ENCODE data around the gene UBE2H.
"Not testable (repeated sequence)": the region's sequence is repeated elsewhere in the genome, so short reads cannot be mapped to it uniquely, and the experiment has no call there.

UBE2H gene

GRCh38 chr7:129952653-129953560 lies at the start of gene UBE2H:
TSS of gene UBE2H (minus strand) at chr7:129952960. CDS start at chr7:129952555, 405 bp downstream.
- H3K4me3 ChIP-seq (ENCODE audit: low read depth, low read length) = peak within 1 kb of the TSS; percentile 88
- peak; percentile 74 for DNase-seq (ENCODE audit: low read depth)

- DNase-seq (ENCODE audit: low read depth) = no peak
- no peak overlapping the region for H3K4me3 ChIP-seq (ENCODE audit: low read depth, low read length)
These were observed 45.7 kb upstream of the UBE2H start for GRCh38 chr7:129998446-129998845.

- DNase-seq (ENCODE audit: low read depth) = no peak
- no peak overlapping the region for H3K4me3 ChIP-seq (ENCODE audit: low read depth, low read length)
These were observed 44.5 kb upstream of the UBE2H start for GRCh38 chr7:129997285-129997684.

GRCh38 chr7:129993275-129993674 lies 40.5 kb upstream of the UBE2H start:
- no peak overlapping the region for H3K4me3 ChIP-seq (ENCODE audit: low read depth, low read length)
- DNase-seq (ENCODE audit: low read depth) = no peak

GRCh38 chr7:129990403-129991192 lies 37.8 kb upstream of the UBE2H start:
- no peak for DNase-seq (ENCODE audit: low read depth)

GRCh38 chr7:129989466-129989865 lies 36.7 kb upstream of the UBE2H start:
- H3K4me3 ChIP-seq (ENCODE audit: low read depth, low read length) = no peak overlapping the region
- no peak for DNase-seq (ENCODE audit: low read depth)

More at GRCh38 chr7:129990403-129991192, 37.8 kb upstream of the UBE2H start:
- H3K4me3 ChIP-seq (ENCODE audit: low read depth, low read length) = no peak overlapping the region

- DNase-seq (ENCODE audit: low read depth) = no peak
- H3K4me3 ChIP-seq (ENCODE audit: low read depth, low read length) = no peak overlapping the region
These were observed 33.8 kb upstream of the UBE2H start for GRCh38 chr7:129986600-129986999.

- H3K4me3 ChIP-seq (ENCODE audit: low read depth, low read length) = no peak overlapping the region
- no peak for DNase-seq (ENCODE audit: low read depth)
These were observed 27.9 kb upstream of the UBE2H start for GRCh38 chr7:129980667-129981066.

- no peak for DNase-seq (ENCODE audit: low read depth)
These were observed 22.5 kb upstream of the UBE2H start for GRCh38 chr7:129975309-129975708.

GRCh38 chr7:129970816-129971215 lies 18.1 kb upstream of the UBE2H start:
- DNase-seq (ENCODE audit: low read depth) = no peak
- H3K4me3 ChIP-seq (ENCODE audit: low read depth, low read length) = no peak overlapping the region

More at GRCh38 chr7:129975309-129975708, 22.5 kb upstream of the UBE2H start:
- no peak overlapping the region for H3K4me3 ChIP-seq (ENCODE audit: low read depth, low read length)

- DNase-seq (ENCODE audit: low read depth) = no peak
- no peak overlapping the region for H3K4me3 ChIP-seq (ENCODE audit: low read depth, low read length)
These were observed 17.2 kb upstream of the UBE2H start for GRCh38 chr7:129969881-129970446.

- H3K4me3 ChIP-seq (ENCODE audit: low read depth, low read length) = no peak overlapping the region
- DNase-seq (ENCODE audit: low read depth) = no peak
These were observed 16.0 kb upstream of the UBE2H start for GRCh38 chr7:129968592-129969383.

- DNase-seq (ENCODE audit: low read depth); H3K4me3 ChIP-seq (ENCODE audit: low read depth, low read length): not testable (repeated sequence)
These were observed 7.4 kb upstream of the UBE2H start for GRCh38 chr7:129960204-129960475.

- no peak for DNase-seq (ENCODE audit: low read depth)
- no peak overlapping the region for H3K4me3 ChIP-seq (ENCODE audit: low read depth, low read length)
These were observed 6.9 kb upstream of the UBE2H start for GRCh38 chr7:129959471-129960203.

- H3K4me3 ChIP-seq (ENCODE audit: low read depth, low read length) = no peak overlapping the region
- peak; percentile 38 for DNase-seq (ENCODE audit: low read depth)
These were observed 6.1 kb upstream of the UBE2H start for GRCh38 chr7:129958643-129959470.

GRCh38 chr7:129955993-129956543 lies 3.3 kb upstream of the UBE2H start:
- DNase-seq (ENCODE audit: low read depth) = no peak
- H3K4me3 ChIP-seq (ENCODE audit: low read depth, low read length) = no peak overlapping the region

GRCh38 chr7:129952086-129952652 lies 591 bp downstream of the UBE2H start:
- H3K4me3 ChIP-seq (ENCODE audit: low read depth, low read length) = peak overlapping the region; percentile 88
- no peak for DNase-seq (ENCODE audit: low read depth)

Data from skeletal muscle cell (primary cell).